Measurements from ENCODE around the gene LMO4. TPM values are rescaled to one million over a fixed set of nuclear protein-coding genes. Genes with fewer than 3 reads are reported as not detected.
A peak's percentile ranks its signal among the peaks of the same experiment; 100 is the strongest.

The LMO4 gene
- total and polyA plus RNA-seq, 10 of the 15 experiments (the other 5 are each of a cell fraction or from before 2014, with no cell fraction given) = 3.8 to 76.6 (median 20.7) TPM

DNA sequence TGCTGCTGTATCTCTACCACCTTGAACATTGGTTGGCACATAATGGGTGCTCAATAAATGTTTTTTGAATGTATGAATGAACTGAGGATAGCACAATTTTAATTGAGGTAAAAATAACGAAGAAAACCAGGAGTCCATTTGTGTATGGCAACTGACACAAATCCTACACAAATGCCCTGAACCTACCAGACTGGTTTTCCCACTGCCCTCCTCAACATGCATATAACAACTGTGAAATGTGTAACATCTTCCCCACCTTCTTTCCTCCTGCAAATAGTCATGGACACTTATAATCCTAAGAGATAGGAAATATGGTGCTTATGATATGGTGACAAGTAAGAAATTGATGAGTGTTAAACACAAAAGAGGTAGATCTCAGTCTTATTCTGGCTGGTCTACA lies 9.9 kb upstream of the LMO4 start (continued):
- no peak for TF ChIP-seq POLR2AphosphoS2 (IDR thresholded peaks at IDR 0.05; ENCODE audit: low read depth, low read length)

DNA sequence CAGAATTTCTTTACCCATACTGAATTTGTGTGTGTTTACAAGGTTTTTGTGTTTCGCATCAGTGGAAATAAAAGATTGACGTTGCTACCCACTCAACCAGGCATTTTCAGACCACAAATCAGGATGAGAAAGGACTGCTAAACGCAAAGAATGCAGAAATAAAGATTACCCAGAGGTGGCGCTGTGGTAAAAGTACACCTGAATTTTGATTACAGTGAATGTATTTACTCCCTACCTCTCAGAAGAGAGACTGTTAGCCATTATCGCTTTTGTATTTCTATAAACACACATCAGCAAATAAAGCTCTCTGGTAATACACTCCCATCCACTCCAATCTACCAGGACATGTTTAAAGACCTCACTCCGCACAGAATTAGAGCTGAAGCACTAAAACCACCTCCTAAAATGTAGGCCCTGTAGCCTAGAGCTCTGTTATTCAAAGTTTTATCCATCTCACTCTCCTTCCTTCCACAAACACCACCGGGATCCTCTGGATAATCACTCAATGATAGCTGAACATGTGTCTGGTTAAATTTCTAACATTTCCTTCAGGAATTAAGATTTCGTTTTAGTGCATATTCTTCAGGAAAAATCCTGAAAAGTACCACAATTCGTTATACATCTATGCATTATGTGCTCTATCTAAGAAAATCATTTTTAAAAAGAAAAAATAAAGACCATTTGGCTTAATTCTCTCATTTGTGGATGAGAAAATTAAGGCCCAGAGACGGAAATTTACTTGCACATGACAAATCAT lies 2.5 kb upstream of the LMO4 start:
- RAD21 ChIA-PET (ENCODE audit: unreplicated experiment) = interaction anchor here (0.7 to 3.6 kb wide), 13 partner anchors 9 to 628 kb away, joined by 3 to 26 read pairs (median 4); no protein-coding TSS in a partner anchor
- Histone ChIP-seq H3K36me3 (ENCODE audit: control insufficient read depth in 2 of 2, insufficient read depth in 2 of 2, low read length in 1 of 2) (no peaks in the 10 kb centered on the region), H3K4me2 (ENCODE audit: control insufficient read depth, insufficient read depth) (no peak overlapping the region), H3K27me3 (replicated peaks in 1 of 2; ENCODE audit: control insufficient read depth in 2 of 2, insufficient read depth in 2 of 2, low read length in 1 of 2) (no peaks in the 10 kb centered on the region; a peak in 1 of 4 replicates), H3K4me1 (ENCODE audit: control insufficient read depth, insufficient read depth, low read length) (no peaks in the 10 kb centered on the region), H3K27ac (ENCODE audit: control insufficient read depth, insufficient read depth) (no peak overlapping the region), H3K79me2 (ENCODE audit: control insufficient read depth, insufficient read depth, low read length) (peaks cover 18% of the 10 kb centered on the region), H3K9ac (ENCODE audit: control insufficient read depth, insufficient read depth, low read length) (no peak overlapping the region), H2AFZ (ENCODE audit: control insufficient read depth, low read depth, low read length) (no peak overlapping the region), H3K4me3 (no peak overlapping the region), H3K9me3 (replicated peaks; ENCODE audit: control insufficient read depth, insufficient read depth, low read length) (no peaks in the 10 kb centered on the region), H4K20me1 (ENCODE audit: control insufficient read depth, insufficient read depth) (no peaks in the 10 kb centered on the region)
- SMC1A ChIA-PET (ENCODE audit: uncharacterized antibody, unreplicated experiment) = interaction anchor here (0.8 to 2.6 kb wide), 19 partner anchors 8 to 735 kb away, joined by 3 to 30 read pairs (median 4); no protein-coding TSS in a partner anchor
- intact Hi-C loops (cut with micrococcal nuclease; ENCODE audit: unreplicated experiment) (loop anchor here (1.0 to 10.0 kb wide), 4 partner anchors 174 to 941 kb away; no protein-coding TSS in a partner anchor), in situ Hi-C loops (cut with MboI) (loop anchor here (5.0 to 10.0 kb wide), 2 partner anchors 626 to 729 kb away; no protein-coding TSS in a partner anchor)
- CTCF ChIA-PET = interaction anchor here (0.6 to 6.0 kb wide), 31 partner anchors 8 to 1511 kb away, joined by 3 to 70 read pairs (median 4); no protein-coding TSS in a partner anchor
- BruUV-seq (replicated peaks) = no TSS peak
- FAIRE-seq = peak; percentile 86
- 0 out of 2 replicates have a peak, but pooled peaks have one; percentile 51 for TF ChIP-seq SMARCA5 (IDR thresholded peaks at IDR 0.05)
- TF ChIP-seq, protein P1, sequence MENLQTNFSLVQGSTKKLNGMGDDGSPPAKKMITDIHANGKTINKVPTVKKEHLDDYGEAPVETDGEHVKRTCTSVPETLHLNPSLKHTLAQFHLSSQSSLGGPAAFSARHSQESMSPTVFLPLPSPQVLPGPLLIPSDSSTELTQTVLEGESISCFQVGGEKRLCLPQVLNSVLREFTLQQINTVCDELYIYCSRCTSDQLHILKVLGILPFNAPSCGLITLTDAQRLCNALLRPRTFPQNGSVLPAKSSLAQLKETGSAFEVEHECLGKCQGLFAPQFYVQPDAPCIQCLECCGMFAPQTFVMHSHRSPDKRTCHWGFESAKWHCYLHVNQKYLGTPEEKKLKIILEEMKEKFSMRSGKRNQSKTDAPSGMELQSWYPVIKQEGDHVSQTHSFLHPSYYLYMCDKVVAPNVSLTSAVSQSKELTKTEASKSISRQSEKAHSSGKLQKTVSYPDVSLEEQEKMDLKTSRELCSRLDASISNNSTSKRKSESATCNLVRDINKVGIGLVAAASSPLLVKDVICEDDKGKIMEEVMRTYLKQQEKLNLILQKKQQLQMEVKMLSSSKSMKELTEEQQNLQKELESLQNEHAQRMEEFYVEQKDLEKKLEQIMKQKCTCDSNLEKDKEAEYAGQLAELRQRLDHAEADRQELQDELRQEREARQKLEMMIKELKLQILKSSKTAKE (IDR thresholded peaks at IDR 0.05; ENCODE audit: low read depth, poor library complexity, severe bottlenecking) = peak; percentile 32
- TF ChIP-seq RUNX3 (IDR thresholded peaks at IDR 0.05; ENCODE audit: low read length) = peak; percentile 38; the same call in 1 of the 2 replicates
- 0 out of 4 replicates have a peak, but pooled peaks of 1 of the 2 experiments have one; percentile 41 for TF ChIP-seq CEBPB (IDR thresholded peaks at IDR 0.05; ENCODE audit: borderline replicate concordance in 1 of 2, low read depth in 2 of 2, low read length in 2 of 2)
- no peak for TF ChIP-seq PML (IDR thresholded peaks at IDR 0.05; ENCODE audit: low read length)
- TF ChIP-seq RAD21 (IDR thresholded peaks at IDR 0.05; ENCODE audit: insufficient read depth, low read depth, low read length) = peak; percentile 83
- TF ChIP-seq SMC3 (IDR thresholded peaks at IDR 0.05; ENCODE audit: borderline replicate concordance, low read length) = peak; percentile 81
- TF ChIP-seq, protein P2, sequence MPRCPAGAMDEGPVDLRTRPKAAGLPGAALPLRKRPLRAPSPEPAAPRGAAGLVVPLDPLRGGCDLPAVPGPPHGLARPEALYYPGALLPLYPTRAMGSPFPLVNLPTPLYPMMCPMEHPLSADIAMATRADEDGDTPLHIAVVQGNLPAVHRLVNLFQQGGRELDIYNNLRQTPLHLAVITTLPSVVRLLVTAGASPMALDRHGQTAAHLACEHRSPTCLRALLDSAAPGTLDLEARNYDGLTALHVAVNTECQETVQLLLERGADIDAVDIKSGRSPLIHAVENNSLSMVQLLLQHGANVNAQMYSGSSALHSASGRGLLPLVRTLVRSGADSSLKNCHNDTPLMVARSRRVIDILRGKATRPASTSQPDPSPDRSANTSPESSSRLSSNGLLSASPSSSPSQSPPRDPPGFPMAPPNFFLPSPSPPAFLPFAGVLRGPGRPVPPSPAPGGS (IDR thresholded peaks at IDR 0.05; ENCODE audit: borderline replicate concordance, insufficient read depth, low read depth, low read length, poor library complexity, severe bottlenecking) = no peak
- no peak for TF ChIP-seq FOXK2 (IDR thresholded peaks at IDR 0.05)
- TF ChIP-seq, protein P3, sequence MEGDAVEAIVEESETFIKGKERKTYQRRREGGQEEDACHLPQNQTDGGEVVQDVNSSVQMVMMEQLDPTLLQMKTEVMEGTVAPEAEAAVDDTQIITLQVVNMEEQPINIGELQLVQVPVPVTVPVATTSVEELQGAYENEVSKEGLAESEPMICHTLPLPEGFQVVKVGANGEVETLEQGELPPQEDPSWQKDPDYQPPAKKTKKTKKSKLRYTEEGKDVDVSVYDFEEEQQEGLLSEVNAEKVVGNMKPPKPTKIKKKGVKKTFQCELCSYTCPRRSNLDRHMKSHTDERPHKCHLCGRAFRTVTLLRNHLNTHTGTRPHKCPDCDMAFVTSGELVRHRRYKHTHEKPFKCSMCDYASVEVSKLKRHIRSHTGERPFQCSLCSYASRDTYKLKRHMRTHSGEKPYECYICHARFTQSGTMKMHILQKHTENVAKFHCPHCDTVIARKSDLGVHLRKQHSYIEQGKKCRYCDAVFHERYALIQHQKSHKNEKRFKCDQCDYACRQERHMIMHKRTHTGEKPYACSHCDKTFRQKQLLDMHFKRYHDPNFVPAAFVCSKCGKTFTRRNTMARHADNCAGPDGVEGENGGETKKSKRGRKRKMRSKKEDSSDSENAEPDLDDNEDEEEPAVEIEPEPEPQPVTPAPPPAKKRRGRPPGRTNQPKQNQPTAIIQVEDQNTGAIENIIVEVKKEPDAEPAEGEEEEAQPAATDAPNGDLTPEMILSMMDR (IDR thresholded peaks at IDR 0.05 in 2 of 3, conservative IDR thresholded peaks at IDR 0.05 in 1 of 3; ENCODE audit: control insufficient read depth in 2 of 3, extremely low read depth in 1 of 3, insufficient read depth in 1 of 3, low read depth in 3 of 3, low read length in 3 of 3) = peak; percentile 61 to 77 (median 75)
- TF ChIP-seq IRF4 (IDR thresholded peaks at IDR 0.05; ENCODE audit: low read depth, low read length) = 0 out of 2 replicates have a peak, but pooled peaks have one; percentile 23
- TF ChIP-seq ETV6 (conservative IDR thresholded peaks at IDR 0.05 in 1 of 2, IDR thresholded peaks at IDR 0.05 in 1 of 2; ENCODE audit: borderline replicate concordance in 1 of 2, low read depth in 1 of 2) = no peak
- peak in 1 of 2 experiments; percentile 8; a peak in 1 of 4 replicates for TF ChIP-seq IKZF2 (IDR thresholded peaks at IDR 0.05)
- DNase-seq (ENCODE audit: low read depth, low spot score) = no peak
- 0 out of 3 replicates have a peak, but pooled peaks have one; percentile 5 for ATAC-seq
- 38% methylated on average over 10 of the region's 10 CpGs for WGBS (ENCODE audit: insufficient coverage, insufficient replicate concordance, low lambda C conversion rate, missing lambda C conversion rate)
- POLR2A ChIA-PET = no interaction called here
